GM23338 (cell line): ENCODE data around the gene POLR2J3.
"Not testable (repeated sequence)": the region's sequence is repeated elsewhere in the genome, so short reads cannot be mapped to it uniquely, and the experiment has no call there.

Source experiments
- CTCF ChIP-seq, 2 experiments: fragments of 200-600 bp in 1 of 2; sonication (generic) in 1 of 2; conservative IDR thresholded peaks; 2 replicates each; pipeline versions ENCODE4 v1.5.1 to v1.6.1; 2016 to 2017; ENCODE audit warnings: antibody characterized with exemption in 2 of 2, low read depth in 2 of 2, mild to moderate bottlenecking in 2 of 2, moderate library complexity in 1 of 2
- EZH2 ChIP-seq: fragments of 200-600 bp; sonication (generic); IDR thresholded peaks from one replicate; pipeline ENCODE4 v1.8.0; 2017; ENCODE audit warnings: antibody characterized with exemption, mild to moderate bottlenecking, low read depth; ENCODE audit not compliant: unreplicated experiment
- EZH2phosphoT487 ChIP-seq: fragments of 200-600 bp; sonication (generic); IDR thresholded peaks from one replicate; pipeline ENCODE4 v1.8.1; 2018; ENCODE audit warnings: antibody characterized with exemption; ENCODE audit not compliant: unreplicated experiment
- POLR2AphosphoS5 ChIP-seq: IDR thresholded peaks from 2 replicates; pipeline ENCODE4 v1.6.1; 2016; ENCODE audit warnings: antibody characterized with exemption, low read depth
- REST ChIP-seq: IDR thresholded peaks from one replicate; pipeline ENCODE4 v1.6.1; 2018; ENCODE audit warnings: antibody characterized with exemption; ENCODE audit not compliant: unreplicated experiment
- ZNF114 ChIP-seq: fragments of 250-450 bp; sonication (Bioruptor Pico); IDR thresholded peaks from 2 replicates; pipeline ENCODE4 v1.5.0; 2020; ENCODE audit warnings: mild to moderate bottlenecking, moderate library complexity

GRCh38 chr7:102589857-102590256 lies 17.5 kb upstream of the POLR2J3 start:
- not testable (repeated sequence) for TF ChIP-seq EZH2; POLR2AphosphoS5; CTCF (conservative IDR thresholded peaks at IDR 0.05; ENCODE audit: low read depth in 2 of 2); REST; EZH2phosphoT487; ZNF114 (CRISPR knock-in tag)
